Esophagus squamous epithelium (tissue), 4 donors: Measurements from ENCODE around the gene HIPK3.

Experiments
- POLR2A ChIP-seq, 4 donors: fragments of 450-650 bp; IDR thresholded peaks; one replicate each; pipeline ENCODE4 v1.6.1; 2017; ENCODE audit warnings: antibody characterized with exemption in 4 of 4, mild to moderate bottlenecking in 4 of 4, moderate library complexity in 3 of 4
- TF ChIP-seq, protein P1 (sequence below), 6 experiments: fragments of 450-650 bp in 4 of 6; fragments of 200-600 bp in 2 of 6; sonication (generic) in 2 of 6; IDR thresholded peaks; one replicate each; pipeline ENCODE4 v1.5.1; 2016 to 2019; ENCODE audit warnings: antibody characterized with exemption in 6 of 6, mild to moderate bottlenecking in 4 of 6, moderate library complexity in 4 of 6

DNA sequence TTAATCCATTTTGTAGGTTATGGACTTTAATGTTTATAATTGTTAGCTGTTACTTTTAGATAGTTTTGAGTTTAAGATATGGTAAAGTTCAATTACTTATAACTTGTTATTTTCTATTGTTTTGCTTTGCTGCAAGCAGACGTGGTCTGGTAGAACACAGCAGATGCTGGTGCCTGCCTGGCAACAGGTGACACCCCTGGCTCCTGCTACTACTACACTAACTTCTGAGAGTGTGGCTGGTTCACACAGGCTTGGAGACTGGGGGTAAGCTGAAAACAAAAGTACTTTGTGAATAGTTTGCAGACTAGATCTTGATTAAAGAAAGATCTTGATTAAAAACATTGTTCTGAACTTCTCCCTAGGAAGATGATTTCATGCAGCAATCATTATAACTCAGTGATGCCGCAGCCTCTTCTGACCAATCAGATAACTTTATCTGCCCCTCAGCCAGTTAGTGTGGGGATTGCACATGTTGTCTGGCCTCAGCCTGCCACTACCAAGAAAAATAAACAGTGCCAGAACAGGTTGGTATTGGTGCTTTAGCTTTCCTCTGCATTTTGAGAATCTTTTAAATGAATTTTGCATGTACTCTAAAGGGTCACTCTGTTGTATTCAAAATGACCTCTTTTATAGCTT is 90.4 kb downstream of the HIPK3 start:
- no peak for TF ChIP-seq POLR2A (IDR thresholded peaks at IDR 0.05)
- TF ChIP-seq, protein P1, sequence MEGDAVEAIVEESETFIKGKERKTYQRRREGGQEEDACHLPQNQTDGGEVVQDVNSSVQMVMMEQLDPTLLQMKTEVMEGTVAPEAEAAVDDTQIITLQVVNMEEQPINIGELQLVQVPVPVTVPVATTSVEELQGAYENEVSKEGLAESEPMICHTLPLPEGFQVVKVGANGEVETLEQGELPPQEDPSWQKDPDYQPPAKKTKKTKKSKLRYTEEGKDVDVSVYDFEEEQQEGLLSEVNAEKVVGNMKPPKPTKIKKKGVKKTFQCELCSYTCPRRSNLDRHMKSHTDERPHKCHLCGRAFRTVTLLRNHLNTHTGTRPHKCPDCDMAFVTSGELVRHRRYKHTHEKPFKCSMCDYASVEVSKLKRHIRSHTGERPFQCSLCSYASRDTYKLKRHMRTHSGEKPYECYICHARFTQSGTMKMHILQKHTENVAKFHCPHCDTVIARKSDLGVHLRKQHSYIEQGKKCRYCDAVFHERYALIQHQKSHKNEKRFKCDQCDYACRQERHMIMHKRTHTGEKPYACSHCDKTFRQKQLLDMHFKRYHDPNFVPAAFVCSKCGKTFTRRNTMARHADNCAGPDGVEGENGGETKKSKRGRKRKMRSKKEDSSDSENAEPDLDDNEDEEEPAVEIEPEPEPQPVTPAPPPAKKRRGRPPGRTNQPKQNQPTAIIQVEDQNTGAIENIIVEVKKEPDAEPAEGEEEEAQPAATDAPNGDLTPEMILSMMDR (IDR thresholded peaks at IDR 0.05) = no peak
